GM19193 (cell line): ENCODE results near the gene TCL1A.

ENCODE experiments used
- POLR2A ChIP-seq: IDR thresholded peaks from 4 replicates; pipeline ENCODE4 v1.6.1; 2011; ENCODE audit not compliant: insufficient read depth, insufficient read length; ENCODE audit errors: extremely low read depth

TCL1A gene

DNA sequence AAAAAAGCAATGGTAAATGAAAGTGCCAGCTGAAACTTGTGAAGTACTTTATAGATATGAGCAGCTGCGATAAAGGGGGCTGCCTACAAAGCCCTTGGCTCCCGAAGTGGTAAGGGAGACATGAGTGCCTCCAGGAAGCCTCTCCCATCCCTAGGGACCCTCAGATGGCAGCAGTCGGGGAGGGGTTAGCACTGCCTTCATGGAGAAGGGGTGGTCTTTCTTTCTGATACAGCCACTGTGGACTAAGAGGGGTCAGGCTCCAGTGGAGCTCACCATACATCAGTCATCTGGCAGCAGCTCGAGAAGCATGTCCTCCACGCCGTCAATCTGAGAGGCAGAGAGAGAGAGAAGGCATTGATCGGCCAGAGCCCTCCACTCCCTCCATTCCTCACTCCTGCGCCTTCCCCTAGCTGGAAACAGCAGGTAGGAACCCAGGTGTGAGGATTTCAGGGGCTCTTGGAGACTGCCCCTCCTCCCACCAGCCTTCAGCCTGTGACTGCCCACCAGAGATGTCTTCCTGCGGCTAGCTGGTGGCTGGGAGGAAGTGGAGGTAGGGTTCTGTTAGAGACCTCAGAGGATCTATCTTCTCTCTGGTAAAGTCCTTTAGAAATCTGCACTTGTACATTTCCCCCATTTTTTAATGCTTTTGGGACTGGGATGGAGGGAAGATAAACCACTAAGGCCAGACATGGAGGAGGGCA lies 2.3 kb downstream of the TCL1A start:
- TF ChIP-seq POLR2A = no peak

DNA sequence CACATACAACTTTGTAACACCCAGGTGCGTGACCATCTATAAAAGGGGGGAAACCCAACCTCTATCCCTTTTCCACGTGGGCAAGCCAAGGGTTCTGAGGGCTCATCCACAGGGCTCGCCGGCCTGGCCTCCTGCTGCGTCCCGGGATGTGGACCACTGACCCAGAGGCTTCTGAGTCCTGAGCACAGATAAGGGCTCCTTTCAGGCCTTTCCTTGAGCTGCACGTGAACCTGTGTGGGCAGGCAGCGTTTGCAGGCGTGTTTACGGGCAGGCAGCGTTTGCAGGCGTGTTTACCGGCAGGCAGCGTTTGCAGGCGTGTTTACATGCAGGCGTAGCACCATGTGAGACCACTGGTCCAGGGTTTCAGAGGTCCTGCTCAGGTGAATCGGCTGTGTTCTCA lies 3.8 kb downstream of the TCL1A start:
- no peak for TF ChIP-seq POLR2A

- no peak for TF ChIP-seq POLR2A
Measured at GRCh38 chr14:95707327-95707726, 6.6 kb downstream of the TCL1A start.

DNA sequence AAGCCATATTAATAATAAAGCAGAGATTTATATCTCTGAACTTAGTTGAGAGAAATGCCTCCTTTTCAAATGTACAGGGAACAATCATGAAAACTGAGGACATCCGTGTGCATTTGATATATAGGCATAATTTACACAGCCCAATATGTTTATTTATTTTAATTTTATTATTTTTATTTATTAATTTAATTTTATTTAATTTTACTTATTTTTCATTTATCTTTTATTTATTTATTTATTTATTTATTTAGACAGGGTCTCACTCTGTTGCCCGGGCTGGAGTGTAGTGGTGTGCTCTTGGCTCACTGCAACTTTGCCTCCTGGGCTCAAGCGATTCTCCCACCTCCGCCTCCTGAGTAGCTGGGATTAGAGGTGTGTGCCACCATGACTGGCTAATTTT lies 8.4 kb downstream of the TCL1A start:
- no peak for TF ChIP-seq POLR2A

GRCh38 chr14:95703805-95704204 lies 10.1 kb downstream of the TCL1A start:
- no peak for TF ChIP-seq POLR2A

- no peak for TF ChIP-seq POLR2A
Measured at GRCh38 chr14:95703341-95703740, 10.6 kb downstream of the TCL1A start.

- TF ChIP-seq POLR2A = no peak
Measured at GRCh38 chr14:95701846-95702221, 12.1 kb downstream of the TCL1A start.

GRCh38 chr14:95700221-95700976 lies 13.5 kb downstream of the TCL1A start:
- TF ChIP-seq POLR2A = no peak

DNA sequence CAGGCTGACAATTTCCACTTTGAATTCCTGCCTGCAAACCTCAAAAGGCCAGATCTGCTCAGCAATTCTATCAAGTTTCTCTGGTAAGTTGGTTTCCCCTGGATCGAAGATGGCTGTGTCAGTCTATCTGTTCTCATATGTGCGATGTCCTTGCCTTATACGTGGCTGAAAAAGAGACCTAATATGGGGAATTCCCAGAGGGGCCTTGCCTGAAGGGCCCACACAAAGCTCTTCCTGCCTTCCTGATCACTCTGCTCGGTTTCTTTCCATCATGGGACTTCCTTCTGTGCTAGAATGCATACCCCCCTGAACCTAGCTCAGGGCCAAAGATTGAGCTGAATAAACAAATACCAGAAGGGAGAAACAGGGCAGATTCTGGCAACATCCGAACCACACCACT lies 14.5 kb downstream of the TCL1A start:
- no peak for TF ChIP-seq POLR2A

GRCh38 chr14:95698287-95698686 lies 15.6 kb downstream of the TCL1A start:
- no peak for TF ChIP-seq POLR2A

DNA sequence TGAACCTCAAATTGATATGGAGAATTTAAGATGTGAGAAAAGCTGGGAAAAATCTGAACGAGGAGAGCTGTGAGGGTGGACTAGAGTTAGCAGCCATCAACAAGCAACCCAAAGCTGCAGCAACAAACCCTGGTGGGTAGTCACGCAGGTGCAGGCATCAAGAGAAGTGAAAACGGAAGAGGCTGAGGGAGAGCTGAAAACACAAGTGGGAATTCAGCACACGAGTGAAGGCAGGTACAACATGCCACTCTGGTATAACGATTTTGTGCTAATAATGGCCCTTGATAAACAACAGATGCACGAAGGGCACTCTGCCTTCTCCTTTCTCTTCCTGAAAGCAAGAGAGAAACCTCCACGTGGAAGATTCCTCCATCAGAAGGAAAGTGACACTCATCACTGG lies 16.2 kb downstream of the TCL1A start:
- no peak for TF ChIP-seq POLR2A

GRCh38 chr14:95696741-95697140 lies 17.2 kb downstream of the TCL1A start:
- no peak for TF ChIP-seq POLR2A

- no peak for TF ChIP-seq POLR2A
Measured at GRCh38 chr14:95695913-95696312, 18.0 kb downstream of the TCL1A start.

- TF ChIP-seq POLR2A = no peak
Measured at GRCh38 chr14:95695051-95695450, 18.9 kb downstream of the TCL1A start.

- no peak for TF ChIP-seq POLR2A
Measured at GRCh38 chr14:95692109-95692508, 21.8 kb downstream of the TCL1A start.

- TF ChIP-seq POLR2A = no peak
Measured at GRCh38 chr14:95691591-95691990, 22.3 kb downstream of the TCL1A start.
